IPS-18c (cell line): Measurements from ENCODE around the gene KIF21B.

ENCODE experiments used
- H3K4me3 ChIP-seq: 2 replicates; pipeline ENCODE4 v1.7.0; 2013; ENCODE audit warnings: low read depth, mild to moderate bottlenecking, low read length, moderate library complexity; ENCODE audit not compliant: insufficient read depth
- H3K9me3 ChIP-seq: one replicate; pipeline ENCODE4 v1.6.1; 2013; ENCODE audit warnings: mild to moderate bottlenecking, low read length, moderate library complexity; ENCODE audit not compliant: control insufficient read depth, insufficient read depth

KIF21B gene

GRCh38 chr1:201013991-201014815 is 9.3 kb downstream of the KIF21B start:
- Histone ChIP-seq H3K9me3 (no peaks in the 10 kb centered on the region), H3K4me3 (no peak overlapping the region)

- no peak overlapping the region for H3K4me3 ChIP-seq
- H3K9me3 ChIP-seq: no peaks in the 10 kb centered on the region
Measured at GRCh38 chr1:201013031-201013485, 10.5 kb downstream of the KIF21B start.

DNA sequence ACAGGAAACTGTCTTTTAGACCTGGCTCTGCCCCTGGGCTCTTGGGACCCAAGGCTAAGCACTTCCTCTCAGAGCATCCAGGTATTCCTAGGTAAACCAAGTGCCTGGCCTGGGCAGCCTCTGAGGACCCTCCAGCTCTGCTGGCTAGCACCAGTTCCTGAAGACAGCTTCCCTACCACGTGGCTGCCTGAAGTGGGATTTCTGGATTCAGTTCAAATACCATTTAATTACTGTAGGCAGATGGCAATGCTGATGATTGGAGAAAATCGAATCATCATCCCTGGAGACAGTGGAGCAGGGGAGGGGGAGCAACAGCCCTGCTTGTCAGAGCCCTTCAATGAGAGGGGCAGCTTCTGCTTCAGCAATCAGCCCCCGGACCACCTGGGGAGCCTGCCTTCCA is 11.9 kb downstream of the KIF21B start:
- no peaks in the 10 kb centered on the region for H3K9me3 ChIP-seq
- H3K4me3 ChIP-seq: no peak overlapping the region

DNA sequence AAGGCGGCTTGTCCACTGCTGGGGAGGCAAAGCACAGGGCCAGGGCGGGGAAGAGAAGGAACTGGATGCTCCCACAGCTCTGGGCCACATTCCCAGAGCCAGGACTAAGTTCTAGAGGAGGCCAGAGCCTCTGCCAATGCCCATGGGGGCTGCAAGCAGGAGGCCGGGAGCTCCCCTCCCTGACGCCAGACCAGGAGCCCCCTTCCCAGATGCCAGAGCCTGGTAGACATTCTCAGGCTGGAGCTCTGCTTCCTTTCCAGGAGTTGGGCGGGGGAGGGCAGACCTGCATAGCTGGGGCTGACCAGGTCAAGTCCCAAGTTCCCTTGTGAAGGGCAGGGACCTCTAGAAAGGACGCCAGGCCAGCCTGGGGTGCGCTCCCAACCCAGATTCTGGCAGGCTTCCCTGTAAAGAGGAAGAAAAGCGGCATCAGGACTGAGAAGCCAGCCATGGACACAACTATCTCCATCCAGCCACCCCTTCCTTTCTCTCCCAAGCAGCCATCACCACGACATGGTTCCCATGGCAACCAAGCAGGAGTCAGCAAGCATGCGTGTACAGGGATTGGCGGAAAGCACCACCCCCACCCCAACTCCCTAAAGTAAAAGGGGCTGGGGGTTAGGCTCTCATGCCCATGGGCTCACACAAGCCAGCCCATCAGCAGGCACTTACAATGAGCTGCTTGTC is 13.4 kb downstream of the KIF21B start:
- Histone ChIP-seq H3K4me3 (no peak overlapping the region), H3K9me3 (no peaks in the 10 kb centered on the region)

- no peak overlapping the region for H3K4me3 ChIP-seq
- no peaks in the 10 kb centered on the region for H3K9me3 ChIP-seq
Measured at GRCh38 chr1:201008666-201009360, 14.7 kb downstream of the KIF21B start.

- no peaks in the 10 kb centered on the region for H3K9me3 ChIP-seq
- H3K4me3 ChIP-seq: no peak overlapping the region
Measured at GRCh38 chr1:201007481-201007880, 16.0 kb downstream of the KIF21B start.

GRCh38 chr1:201006450-201006849 is 17.1 kb downstream of the KIF21B start:
- H3K4me3 ChIP-seq: no peak overlapping the region
- peaks cover 2% of the 10 kb centered on the region for H3K9me3 ChIP-seq

GRCh38 chr1:201004732-201005131 is 18.8 kb downstream of the KIF21B start:
- Histone ChIP-seq H3K9me3 (peaks cover 2% of the 10 kb centered on the region), H3K4me3 (no peak overlapping the region)

GRCh38 chr1:201004154-201004553 is 19.4 kb downstream of the KIF21B start:
- H3K9me3 ChIP-seq: peaks cover 2% of the 10 kb centered on the region
- H3K4me3 ChIP-seq: no peak overlapping the region

DNA sequence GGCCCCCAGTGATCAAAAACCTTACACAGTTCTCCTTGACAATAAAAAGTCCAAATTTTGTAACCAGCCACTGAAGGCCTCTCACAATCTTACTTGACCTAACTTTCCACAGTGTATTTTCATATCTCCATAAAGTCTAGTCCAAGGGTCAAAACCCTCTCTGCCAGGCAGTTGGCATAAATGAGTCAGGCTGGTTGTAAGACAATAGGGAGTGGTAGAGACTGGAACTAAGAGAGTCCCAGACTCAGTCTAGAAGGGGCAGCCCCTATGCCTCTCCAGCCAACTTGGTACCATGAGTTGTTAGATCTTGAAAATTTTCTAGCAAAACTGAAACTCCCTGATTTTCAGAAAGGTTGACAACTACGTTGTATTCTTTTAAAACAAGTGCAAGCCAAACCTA is 21.0 kb downstream of the KIF21B start:
- H3K9me3 ChIP-seq: peaks cover 2% of the 10 kb centered on the region
- no peak overlapping the region for H3K4me3 ChIP-seq

DNA sequence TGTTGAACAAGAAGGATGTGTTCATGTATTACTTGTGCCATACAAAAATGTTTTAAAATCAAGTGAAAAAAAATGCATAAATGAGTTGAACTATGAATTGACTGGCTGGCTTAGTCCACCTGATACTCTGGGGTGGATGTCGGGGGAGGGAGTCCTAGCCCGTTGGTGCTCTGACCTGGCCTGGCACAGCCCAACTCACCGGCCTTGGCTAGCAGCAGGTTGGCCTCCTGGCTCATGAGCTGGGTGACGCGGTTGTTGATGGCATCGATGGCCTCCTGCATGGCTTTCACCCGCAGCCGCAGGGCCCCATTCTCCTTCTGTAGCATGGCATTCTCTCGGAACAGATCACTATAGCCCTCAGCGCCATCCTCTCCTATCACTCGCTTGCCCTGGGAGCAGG is 21.6 kb downstream of the KIF21B start:
- peaks cover 2% of the 10 kb centered on the region for H3K9me3 ChIP-seq
- no peak overlapping the region for H3K4me3 ChIP-seq

- peaks cover 2% of the 10 kb centered on the region for H3K9me3 ChIP-seq
Measured at GRCh38 chr1:201000391-201000790, 23.1 kb downstream of the KIF21B start.

GRCh38 chr1:200999667-201000066 is 23.8 kb downstream of the KIF21B start:
- Histone ChIP-seq H3K4me3 (no peak overlapping the region), H3K9me3 (peaks cover 2% of the 10 kb centered on the region)

More at GRCh38 chr1:201000391-201000790, 23.1 kb downstream of the KIF21B start:
- no peak overlapping the region for H3K4me3 ChIP-seq

DNA sequence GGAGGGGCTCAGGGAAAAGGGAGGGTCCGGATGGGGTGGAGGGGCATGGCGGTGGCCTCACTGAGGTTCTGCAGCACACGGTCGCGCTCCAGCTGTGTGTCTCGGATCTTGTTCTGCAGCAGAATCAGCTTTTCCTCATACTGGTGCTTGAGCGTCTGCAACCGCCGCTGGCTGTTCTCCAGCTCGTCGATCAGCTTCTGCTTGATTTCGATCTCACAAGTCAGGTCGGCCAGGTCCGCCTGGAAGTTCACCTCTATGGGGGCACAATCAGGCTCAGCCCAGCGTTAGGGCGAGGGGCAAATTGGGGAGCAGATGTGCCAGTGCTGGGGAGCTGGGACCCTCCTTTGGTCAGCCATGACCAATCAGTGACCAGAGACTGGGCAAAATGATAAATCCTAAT is 25.2 kb downstream of the KIF21B start:
- H3K9me3 ChIP-seq: peaks cover 2% of the 10 kb centered on the region
- no peak overlapping the region for H3K4me3 ChIP-seq

GRCh38 chr1:200992382-200993048 is 31.0 kb downstream of the KIF21B start:
- Histone ChIP-seq H3K9me3 (no peaks in the 10 kb centered on the region), H3K4me3 (no peak overlapping the region)

GRCh38 chr1:200991097-200991614 is 32.4 kb downstream of the KIF21B start:
- Histone ChIP-seq H3K9me3 (no peaks in the 10 kb centered on the region), H3K4me3 (no peak overlapping the region)

- H3K9me3 ChIP-seq: no peaks in the 10 kb centered on the region
- H3K4me3 ChIP-seq: no peak overlapping the region
Measured at GRCh38 chr1:200990114-200990513, 33.4 kb downstream of the KIF21B start.
